ENCODE results near the gene PTRH1.

DNA sequence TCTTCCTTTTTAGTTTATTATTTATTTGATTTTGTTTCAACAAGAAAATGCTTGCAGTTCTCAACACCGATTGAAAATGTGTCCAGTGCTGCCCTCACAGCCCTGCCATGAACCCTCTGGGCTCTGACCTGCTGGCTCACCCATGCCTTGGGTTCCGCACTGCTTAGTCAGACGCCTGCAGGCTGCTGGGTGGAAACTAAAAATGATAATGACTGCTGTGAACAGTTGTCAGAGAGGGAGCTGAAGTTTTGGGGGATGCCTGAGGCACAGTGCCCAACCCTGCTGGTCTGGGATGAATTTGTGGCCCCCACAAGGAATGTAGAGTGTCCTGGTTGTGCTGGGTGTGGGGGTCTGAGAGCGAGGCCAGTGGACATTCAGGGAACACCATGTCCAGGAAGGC is 30.9 kb downstream of the PTRH1 start:
- TF ChIP-seq, protein P1, sequence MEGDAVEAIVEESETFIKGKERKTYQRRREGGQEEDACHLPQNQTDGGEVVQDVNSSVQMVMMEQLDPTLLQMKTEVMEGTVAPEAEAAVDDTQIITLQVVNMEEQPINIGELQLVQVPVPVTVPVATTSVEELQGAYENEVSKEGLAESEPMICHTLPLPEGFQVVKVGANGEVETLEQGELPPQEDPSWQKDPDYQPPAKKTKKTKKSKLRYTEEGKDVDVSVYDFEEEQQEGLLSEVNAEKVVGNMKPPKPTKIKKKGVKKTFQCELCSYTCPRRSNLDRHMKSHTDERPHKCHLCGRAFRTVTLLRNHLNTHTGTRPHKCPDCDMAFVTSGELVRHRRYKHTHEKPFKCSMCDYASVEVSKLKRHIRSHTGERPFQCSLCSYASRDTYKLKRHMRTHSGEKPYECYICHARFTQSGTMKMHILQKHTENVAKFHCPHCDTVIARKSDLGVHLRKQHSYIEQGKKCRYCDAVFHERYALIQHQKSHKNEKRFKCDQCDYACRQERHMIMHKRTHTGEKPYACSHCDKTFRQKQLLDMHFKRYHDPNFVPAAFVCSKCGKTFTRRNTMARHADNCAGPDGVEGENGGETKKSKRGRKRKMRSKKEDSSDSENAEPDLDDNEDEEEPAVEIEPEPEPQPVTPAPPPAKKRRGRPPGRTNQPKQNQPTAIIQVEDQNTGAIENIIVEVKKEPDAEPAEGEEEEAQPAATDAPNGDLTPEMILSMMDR (IDR thresholded peaks at IDR 0.05) = no peak
- no peak for TF ChIP-seq POLR2A (IDR thresholded peaks at IDR 0.05)

Data from adrenal gland (tissue), 5 donors.